Measurements from ENCODE around the gene STAT5B.
A peak's percentile ranks its signal among the peaks of the same experiment; 100 is the strongest.

Gene STAT5B

GRCh38 chr17:42203354-42203753 is 72.8 kb downstream of the STAT5B start:
- Histone ChIP-seq H3K27me3 (ENCODE audit: insufficient read depth, low read length) (no peaks in the 10 kb centered on the region), H3K36me3 (ENCODE audit: insufficient read depth, low read length) (no peaks in the 10 kb centered on the region), H3K4me3 (ENCODE audit: low read depth, low read length) (no peak overlapping the region), H3K4me1 (ENCODE audit: control insufficient read depth, insufficient read depth, low read length, unreplicated experiment) (peaks cover 10% of the 10 kb centered on the region), H3K79me2 (ENCODE audit: control insufficient read depth, insufficient read depth, low read length, unreplicated experiment) (no peaks in the 10 kb centered on the region), H3K27ac (ENCODE audit: low read depth, low read length) (peak overlapping the region; percentile 50; the same call in 1 of the 2 replicates), H2AFZ (ENCODE audit: low read length, unreplicated experiment) (no peak overlapping the region)

GRCh38 chr17:42202696-42203095 is 73.5 kb downstream of the STAT5B start:
- Histone ChIP-seq H3K79me2 (ENCODE audit: control insufficient read depth, insufficient read depth, low read length, unreplicated experiment) (no peaks in the 10 kb centered on the region), H3K27me3 (ENCODE audit: insufficient read depth, low read length) (no peaks in the 10 kb centered on the region), H3K36me3 (ENCODE audit: insufficient read depth, low read length) (no peaks in the 10 kb centered on the region), H3K27ac (ENCODE audit: low read depth, low read length) (peak overlapping the region; percentile 50; the same call in 1 of the 2 replicates), H2AFZ (ENCODE audit: low read length, unreplicated experiment) (no peak overlapping the region), H3K4me3 (ENCODE audit: low read depth, low read length) (no peak overlapping the region), H3K4me1 (ENCODE audit: control insufficient read depth, insufficient read depth, low read length, unreplicated experiment) (peaks cover 10% of the 10 kb centered on the region)

- Histone ChIP-seq H2AFZ (ENCODE audit: low read length, unreplicated experiment) (no peak overlapping the region), H3K4me1 (ENCODE audit: control insufficient read depth, insufficient read depth, low read length, unreplicated experiment) (peaks cover 10% of the 10 kb centered on the region), H3K79me2 (ENCODE audit: control insufficient read depth, insufficient read depth, low read length, unreplicated experiment) (no peaks in the 10 kb centered on the region), H3K4me3 (ENCODE audit: low read depth, low read length) (no peak overlapping the region), H3K27ac (ENCODE audit: low read depth, low read length) (peak overlapping the region; percentile 16; the same call in 1 of the 2 replicates), H3K27me3 (ENCODE audit: insufficient read depth, low read length) (no peaks in the 10 kb centered on the region), H3K36me3 (ENCODE audit: insufficient read depth, low read length) (no peaks in the 10 kb centered on the region)
Observed at GRCh38 chr17:42202159-42202558, 74.0 kb downstream of the STAT5B start.

- Histone ChIP-seq H3K36me3 (ENCODE audit: insufficient read depth, low read length) (no peaks in the 10 kb centered on the region), H3K4me3 (ENCODE audit: low read depth, low read length) (no peak overlapping the region), H3K27ac (ENCODE audit: low read depth, low read length) (no peak overlapping the region), H3K27me3 (ENCODE audit: insufficient read depth, low read length) (no peaks in the 10 kb centered on the region), H2AFZ (ENCODE audit: low read length, unreplicated experiment) (no peak overlapping the region), H3K4me1 (ENCODE audit: control insufficient read depth, insufficient read depth, low read length, unreplicated experiment) (peaks cover 10% of the 10 kb centered on the region), H3K79me2 (ENCODE audit: control insufficient read depth, insufficient read depth, low read length, unreplicated experiment) (no peaks in the 10 kb centered on the region)
Observed at GRCh38 chr17:42201458-42201772, 74.8 kb downstream of the STAT5B start.

- Histone ChIP-seq H3K27me3 (ENCODE audit: insufficient read depth, low read length) (no peaks in the 10 kb centered on the region), H3K27ac (ENCODE audit: low read depth, low read length) (no peak overlapping the region), H2AFZ (ENCODE audit: low read length, unreplicated experiment) (no peak overlapping the region), H3K79me2 (ENCODE audit: control insufficient read depth, insufficient read depth, low read length, unreplicated experiment) (no peaks in the 10 kb centered on the region), H3K36me3 (ENCODE audit: insufficient read depth, low read length) (no peaks in the 10 kb centered on the region), H3K4me3 (ENCODE audit: low read depth, low read length) (no peak overlapping the region), H3K4me1 (ENCODE audit: control insufficient read depth, insufficient read depth, low read length, unreplicated experiment) (peaks cover 10% of the 10 kb centered on the region)
Observed at GRCh38 chr17:42200706-42201457, 75.3 kb downstream of the STAT5B start.

GRCh38 chr17:42199416-42200011 is 76.7 kb downstream of the STAT5B start:
- Histone ChIP-seq H3K4me1 (ENCODE audit: control insufficient read depth, insufficient read depth, low read length, unreplicated experiment) (peaks cover 10% of the 10 kb centered on the region), H3K27me3 (ENCODE audit: insufficient read depth, low read length) (no peaks in the 10 kb centered on the region), H3K79me2 (ENCODE audit: control insufficient read depth, insufficient read depth, low read length, unreplicated experiment) (no peaks in the 10 kb centered on the region), H3K4me3 (ENCODE audit: low read depth, low read length) (no peak overlapping the region), H2AFZ (ENCODE audit: low read length, unreplicated experiment) (no peak overlapping the region), H3K36me3 (ENCODE audit: insufficient read depth, low read length) (no peaks in the 10 kb centered on the region), H3K27ac (ENCODE audit: low read depth, low read length) (no peak overlapping the region)

GRCh38 chr17:42198897-42199296 is 77.3 kb downstream of the STAT5B start:
- H3K27me3 ChIP-seq (ENCODE audit: insufficient read depth, low read length): no peaks in the 10 kb centered on the region
- peaks cover 10% of the 10 kb centered on the region for H3K4me1 ChIP-seq (ENCODE audit: control insufficient read depth, insufficient read depth, low read length, unreplicated experiment)
- H3K36me3 ChIP-seq (ENCODE audit: insufficient read depth, low read length): no peaks in the 10 kb centered on the region
- H3K27ac ChIP-seq (ENCODE audit: low read depth, low read length): no peak overlapping the region
- H3K79me2 ChIP-seq (ENCODE audit: control insufficient read depth, insufficient read depth, low read length, unreplicated experiment): no peaks in the 10 kb centered on the region
- H2AFZ ChIP-seq (ENCODE audit: low read length, unreplicated experiment): no peak overlapping the region
- H3K4me3 ChIP-seq (ENCODE audit: low read depth, low read length): no peak overlapping the region

GRCh38 chr17:42197564-42198156 is 78.5 kb downstream of the STAT5B start:
- Histone ChIP-seq H3K36me3 (ENCODE audit: insufficient read depth, low read length) (no peaks in the 10 kb centered on the region), H3K27ac (ENCODE audit: low read depth, low read length) (no peak overlapping the region), H3K4me1 (ENCODE audit: control insufficient read depth, insufficient read depth, low read length, unreplicated experiment) (peaks cover 12% of the 10 kb centered on the region), H3K79me2 (ENCODE audit: control insufficient read depth, insufficient read depth, low read length, unreplicated experiment) (no peaks in the 10 kb centered on the region), H3K27me3 (ENCODE audit: insufficient read depth, low read length) (no peaks in the 10 kb centered on the region), H2AFZ (ENCODE audit: low read length, unreplicated experiment) (no peak overlapping the region), H3K4me3 (ENCODE audit: low read depth, low read length) (no peak overlapping the region)

- Histone ChIP-seq H3K4me1 (ENCODE audit: control insufficient read depth, insufficient read depth, low read length, unreplicated experiment) (peaks cover 7% of the 10 kb centered on the region), H3K27ac (ENCODE audit: low read depth, low read length) (no peak within 1 kb of the TSS)
Observed at GRCh38 chr17:42193969-42194899, 82.0 kb downstream of the STAT5B start, which contains the start of gene GHDC. Gene GHDC (minus strand): TSS chr17:42194494. CDS start chr17:42193581, 913 bp downstream.

GRCh38 chr17:42193216-42193968 is 82.8 kb downstream of the STAT5B start:
- H3K27me3 ChIP-seq (ENCODE audit: insufficient read depth, low read length): no peaks in the 10 kb centered on the region
- no peaks in the 10 kb centered on the region for H3K79me2 ChIP-seq (ENCODE audit: control insufficient read depth, insufficient read depth, low read length, unreplicated experiment)
- no peak overlapping the region for H3K27ac ChIP-seq (ENCODE audit: low read depth, low read length)
- H2AFZ ChIP-seq (ENCODE audit: low read length, unreplicated experiment): no peak overlapping the region
- H3K4me1 ChIP-seq (ENCODE audit: control insufficient read depth, insufficient read depth, low read length, unreplicated experiment): peaks cover 7% of the 10 kb centered on the region
- H3K36me3 ChIP-seq (ENCODE audit: insufficient read depth, low read length): no peaks in the 10 kb centered on the region
- H3K4me3 ChIP-seq (ENCODE audit: low read depth, low read length): peak overlapping the region; percentile 100

More at GRCh38 chr17:42193969-42194899, 82.0 kb downstream of the STAT5B start, which contains the start of gene GHDC:
- Histone ChIP-seq H3K27me3 (ENCODE audit: insufficient read depth, low read length) (no peaks in the 10 kb centered on the region), H3K36me3 (ENCODE audit: insufficient read depth, low read length) (no peaks in the 10 kb centered on the region), H3K79me2 (ENCODE audit: control insufficient read depth, insufficient read depth, low read length, unreplicated experiment) (no peaks in the 10 kb centered on the region), H3K4me3 (ENCODE audit: low read depth, low read length) (peak within 1 kb of the TSS; percentile 100), H2AFZ (ENCODE audit: low read length, unreplicated experiment) (peak within 1 kb of the TSS; percentile 90)
